Frontal cortex (tissue), 4 donors: Measurements from ENCODE around the gene PHOX2B. TPM values are rescaled to one million over a fixed set of nuclear protein-coding genes. Genes with fewer than 3 reads are reported as not detected.
"Not testable (repeated sequence)": the region's sequence is repeated elsewhere in the genome, so short reads cannot be mapped to it uniquely, and the experiment has no call there.

Experiments used
- DNase-seq, 2 donors: peaks; one replicate each; pipeline ENCODE4 v3.0.0; 2012; ENCODE audit warnings: low spot score in 2 of 2
- FAIRE-seq: peaks from 2 replicates; lab custom pipeline; 2012; peaks lifted over from hg19 to GRCh38; lab: Jason Lieb, UNC
- small RNA-seq: library from RNA; depleted of rRNA; stranded (forward); fragments of <200 nt; gene quantifications from one replicate; pipeline ENCODE3, GENCODE V24; 2014
- total RNA-seq: library from RNA; depleted of rRNA; stranded (reverse); fragments of >200 nt; gene quantifications from one replicate; pipeline ENCODE4 v1.2.3, GENCODE V29; 2014
- donor health status: control.
- donor health status: control.
- donor health status: control.

Gene PHOX2B
- total RNA-seq, 1 donor from 2014 or later = not detected

DNA sequence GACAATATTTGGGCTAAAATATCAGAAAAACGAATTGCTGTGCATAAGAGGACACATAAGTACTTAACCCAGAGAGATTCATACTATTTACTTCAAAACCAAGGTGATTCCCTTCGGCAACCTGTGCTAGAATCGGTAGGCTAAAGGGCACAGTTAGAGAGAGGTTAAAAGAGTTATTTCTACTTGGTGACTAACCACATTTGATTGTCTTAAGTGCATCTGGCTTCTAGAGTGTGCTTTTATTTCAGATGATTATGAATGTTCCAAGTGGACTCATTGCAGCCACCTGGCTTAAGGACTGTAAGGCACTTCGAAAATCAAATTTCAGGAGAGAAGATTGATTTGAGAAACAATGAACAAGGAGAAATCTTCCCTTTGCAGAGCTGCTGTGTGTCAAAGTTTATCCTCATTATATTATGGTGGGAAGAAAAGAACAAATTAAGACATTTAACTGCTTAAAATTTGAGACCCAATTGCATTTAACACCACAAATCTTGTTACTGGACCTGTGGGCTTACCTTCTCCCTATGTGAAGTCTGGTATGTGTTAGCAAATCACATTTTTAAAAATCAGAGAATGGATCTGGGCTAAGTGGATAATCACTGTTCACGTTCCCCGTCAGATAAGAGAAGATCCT is 34.0 kb downstream of the PHOX2B start:
- FAIRE-seq (no peak), DNase-seq (no peak)

- DNase-seq (no peak), FAIRE-seq (no peak)
Measured at GRCh38 chr4:41713768-41714167, 34.8 kb downstream of the PHOX2B start.

- no peak for FAIRE-seq
Measured at GRCh38 chr4:41712425-41712824, 36.1 kb downstream of the PHOX2B start.

GRCh38 chr4:41711654-41712053 is 36.9 kb downstream of the PHOX2B start:
- FAIRE-seq, DNase-seq: not testable (repeated sequence)

More at GRCh38 chr4:41712425-41712824, 36.1 kb downstream of the PHOX2B start:
- no peak for DNase-seq

DNA sequence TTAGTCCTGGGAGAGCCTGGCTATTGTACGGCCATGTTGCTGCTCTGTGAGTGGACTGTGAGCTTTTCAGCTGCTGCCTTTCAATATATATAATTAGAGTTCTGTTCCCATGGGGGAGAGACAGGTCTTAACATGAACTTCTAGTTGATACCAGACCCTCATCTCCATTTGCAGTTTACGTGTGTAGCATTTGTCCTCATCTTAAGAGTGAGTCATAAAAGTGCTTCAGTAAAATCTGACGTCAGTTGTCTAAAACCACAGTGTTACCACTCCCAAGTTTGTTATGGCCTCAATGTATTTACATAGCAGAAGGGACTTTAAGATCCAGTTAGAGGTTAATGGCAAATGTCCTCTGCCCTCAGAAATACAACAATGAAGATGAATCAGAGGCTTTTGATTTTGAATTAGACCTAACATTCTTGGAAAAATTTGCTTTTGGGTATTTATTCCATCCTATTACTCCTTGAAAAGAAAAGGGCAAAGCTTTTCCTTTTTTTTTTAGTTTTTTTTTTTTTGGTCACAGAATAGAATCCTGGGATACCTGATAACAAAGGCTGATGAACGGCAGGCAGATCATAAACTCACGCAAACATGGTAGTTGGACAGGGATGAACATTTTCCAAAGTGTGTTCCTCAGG is 38.6 kb downstream of the PHOX2B start:
- no peak for FAIRE-seq
- no peak for DNase-seq

- DNase-seq (no peak), FAIRE-seq (no peak)
Measured at GRCh38 chr4:41703785-41704184, 44.7 kb downstream of the PHOX2B start.

- DNase-seq = no peak
- FAIRE-seq = no peak
Measured at GRCh38 chr4:41702770-41703169, 45.8 kb downstream of the PHOX2B start.

DNA sequence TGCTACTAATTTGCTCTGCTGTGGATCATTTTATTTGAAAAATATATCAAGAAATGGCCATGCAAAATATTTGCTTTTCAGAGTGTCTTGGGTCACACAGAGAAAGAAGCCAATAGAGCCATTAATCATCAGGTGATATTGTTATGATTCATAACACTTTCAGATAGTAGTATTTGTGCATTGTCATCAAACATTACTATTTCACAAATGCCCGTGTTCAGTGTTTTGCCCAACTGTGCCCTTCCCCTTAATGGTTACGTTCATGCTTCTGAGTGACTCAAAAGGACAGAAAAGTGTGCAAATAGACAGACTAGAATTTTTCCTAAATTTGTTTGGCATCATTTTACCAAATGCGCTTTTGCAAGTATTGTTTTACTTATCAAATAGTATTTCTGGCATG is 46.5 kb downstream of the PHOX2B start:
- FAIRE-seq (no peak), DNase-seq (no peak)

- DNase-seq (no peak), FAIRE-seq (no peak)
Measured at GRCh38 chr4:41696763-41697162, 51.8 kb downstream of the PHOX2B start.

DNA sequence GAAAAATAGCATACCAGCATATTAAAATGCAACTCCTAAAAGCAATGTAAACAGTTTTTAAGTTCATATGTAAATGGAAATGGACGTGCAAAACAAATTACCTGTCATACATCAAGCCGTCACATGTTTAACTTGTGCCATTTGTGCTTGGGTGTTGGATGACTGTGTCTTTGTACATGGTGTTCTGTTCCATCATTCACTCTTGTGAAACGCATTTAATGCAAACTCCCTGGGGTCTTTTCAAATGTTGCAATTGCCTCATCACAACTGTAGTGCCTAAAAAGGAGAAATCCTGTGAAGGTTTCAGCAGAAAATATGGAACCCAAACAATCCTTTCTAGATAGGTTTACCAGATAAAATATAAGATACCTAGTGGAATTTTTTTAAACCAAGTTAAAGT is 52.4 kb downstream of the PHOX2B start:
- DNase-seq (no peak), FAIRE-seq (no peak)

Small RNA genes lying within 50 kb of the gene (small RNA-seq; reads per million reads assigned to genes)
- not detected for gene RNU1-49P

Other genes with a start within 250 kb of the PHOX2B start
- gene LIMCH1, start 210.6 kb downstream of the PHOX2B start, total RNA-seq = 140 TPM
- 56.3 TPM for gene TMEM33, start 186.7 kb upstream of the PHOX2B start, total RNA-seq
- gene DCAF4L1, start 233.0 kb upstream of the PHOX2B start, total RNA-seq = under 0.01 TPM
- gene SLC30A9, start 241.8 kb upstream of the PHOX2B start, total RNA-seq = 112 TPM